ENCODE results near the gene UNC5A.

Gene UNC5A

DNA sequence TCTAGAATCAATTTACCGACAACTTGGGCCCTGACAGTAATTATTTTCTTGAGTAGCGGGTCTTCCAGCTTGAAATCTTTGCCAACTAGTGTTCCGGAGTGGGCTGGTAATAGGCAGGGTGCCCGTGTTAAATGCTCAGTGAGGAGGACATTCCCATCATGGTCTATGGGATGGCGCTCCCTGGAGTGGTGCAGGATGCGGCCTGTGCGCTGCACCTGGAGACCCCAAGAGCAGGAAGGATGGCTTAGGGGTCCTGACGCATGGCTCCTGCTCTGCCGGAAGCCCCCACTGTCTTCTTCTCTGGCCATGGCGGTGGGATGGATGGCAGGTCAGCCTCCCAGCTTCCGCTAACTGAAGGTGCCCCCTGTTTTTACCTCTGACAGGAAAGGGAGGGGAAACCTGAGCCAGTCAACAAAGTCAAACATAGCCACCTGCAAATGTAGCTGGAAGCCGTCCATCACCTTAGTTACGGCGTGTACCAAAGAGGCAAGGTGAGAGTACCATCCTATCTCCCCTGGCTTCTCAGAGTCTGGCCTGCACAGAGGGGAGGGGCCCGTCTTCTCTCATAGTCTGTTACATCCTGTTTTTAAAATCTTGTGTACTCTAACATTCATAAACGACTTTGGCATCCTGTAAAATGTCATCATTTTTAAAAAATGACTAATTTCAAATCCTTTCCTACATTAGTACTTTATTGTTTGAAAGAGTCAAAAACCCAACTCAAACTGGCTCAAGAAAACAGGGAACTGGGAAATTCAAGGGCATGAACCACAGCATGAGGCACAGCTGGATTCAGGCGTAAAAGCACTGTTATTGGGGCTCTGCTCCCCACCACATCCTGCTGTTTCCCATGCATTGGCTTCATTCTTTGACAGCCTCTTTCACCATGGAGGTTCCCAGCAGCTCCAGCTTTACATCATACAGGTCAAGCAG, 28.5 kb upstream of the UNC5A start:
- no peak for DNase-seq

DNA sequence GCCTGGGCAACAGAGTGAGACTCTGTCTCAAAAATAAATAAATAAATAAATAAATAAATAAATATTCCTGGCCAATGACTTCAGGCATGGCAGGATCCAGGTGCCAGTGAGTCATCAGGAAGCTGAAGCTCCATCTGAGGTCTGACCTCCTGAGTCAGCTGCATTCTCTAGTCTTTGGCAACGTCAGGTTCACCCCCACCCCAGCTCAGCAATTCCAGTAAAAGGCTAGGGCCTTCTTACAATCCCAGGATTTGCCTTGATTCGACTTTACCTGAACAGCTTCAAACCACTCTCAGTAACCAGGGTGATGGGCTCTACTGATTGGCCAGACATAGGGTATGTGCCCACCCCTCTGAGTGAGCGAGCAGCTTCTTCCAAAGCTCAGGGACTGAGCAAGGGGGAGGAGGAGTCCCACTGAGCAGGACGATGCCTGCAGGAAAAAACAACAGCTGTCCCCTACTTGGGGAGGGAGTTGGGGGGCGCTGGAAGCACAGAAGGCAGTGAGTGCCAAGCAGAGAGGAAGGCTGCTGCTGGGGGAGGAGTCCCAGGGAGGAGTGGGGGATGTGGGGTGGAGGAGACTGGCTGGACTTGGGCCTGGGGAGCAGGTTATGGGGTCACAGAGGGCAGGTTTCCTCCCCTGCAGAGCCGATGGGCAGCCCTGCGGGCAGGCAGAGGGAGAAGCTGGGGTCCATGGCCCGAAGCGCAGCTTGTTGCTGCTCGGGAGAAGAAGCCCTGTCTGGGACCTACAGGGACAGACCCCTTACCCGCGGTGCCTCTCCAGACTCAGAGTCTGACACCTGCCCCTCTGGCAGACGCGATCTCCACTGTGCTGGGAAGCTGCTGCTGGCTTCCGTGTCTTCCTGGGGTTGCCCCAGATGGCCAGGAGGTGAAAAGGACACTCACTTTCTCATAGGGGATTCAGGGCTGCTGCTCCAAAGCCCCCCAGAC, 25.9 kb upstream of the UNC5A start:
- DNase-seq = no peak

GRCh38 chr5:176785184-176786145, 24.9 kb upstream of the UNC5A start:
- no peak for DNase-seq

DNA sequence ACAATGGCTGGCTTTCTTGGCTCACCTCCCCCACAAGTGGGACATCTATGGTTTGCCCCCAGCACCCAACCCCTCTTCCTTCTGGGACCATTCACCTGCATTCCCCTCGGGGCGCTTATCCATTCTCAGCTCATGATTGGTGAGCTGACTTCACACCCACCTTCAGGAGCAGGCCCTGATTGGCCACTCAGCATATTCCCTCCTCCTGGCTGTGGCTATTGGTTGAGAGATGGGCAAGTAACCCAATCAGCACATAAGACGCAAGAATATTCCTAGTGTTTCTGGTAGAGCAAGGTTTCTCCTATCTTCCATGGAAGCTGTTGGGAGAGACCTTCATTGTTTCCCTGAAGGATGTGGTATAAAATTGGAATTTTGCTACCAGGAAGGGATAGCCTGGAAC, 22.7 kb upstream of the UNC5A start:
- no peak for DNase-seq

DNA sequence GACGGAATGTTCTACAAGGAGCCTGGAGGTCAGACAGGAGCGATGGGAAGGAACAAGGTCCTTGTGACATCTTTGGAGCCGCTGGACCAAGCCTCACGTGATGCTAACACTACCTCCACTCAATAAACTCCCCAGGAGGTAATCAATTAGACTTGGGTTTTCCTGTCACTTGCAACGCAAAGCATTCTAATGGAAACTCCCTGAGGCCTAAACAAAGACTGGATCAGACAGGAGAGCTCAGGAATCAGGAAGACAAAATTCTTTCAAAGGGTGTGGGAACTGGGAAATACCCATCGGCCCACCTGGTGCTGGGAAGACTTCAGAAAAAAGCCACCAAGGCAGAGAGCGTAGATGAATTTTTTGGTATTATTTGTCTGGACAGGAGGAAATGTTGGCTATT, 22.3 kb upstream of the UNC5A start:
- no peak for DNase-seq

DNA sequence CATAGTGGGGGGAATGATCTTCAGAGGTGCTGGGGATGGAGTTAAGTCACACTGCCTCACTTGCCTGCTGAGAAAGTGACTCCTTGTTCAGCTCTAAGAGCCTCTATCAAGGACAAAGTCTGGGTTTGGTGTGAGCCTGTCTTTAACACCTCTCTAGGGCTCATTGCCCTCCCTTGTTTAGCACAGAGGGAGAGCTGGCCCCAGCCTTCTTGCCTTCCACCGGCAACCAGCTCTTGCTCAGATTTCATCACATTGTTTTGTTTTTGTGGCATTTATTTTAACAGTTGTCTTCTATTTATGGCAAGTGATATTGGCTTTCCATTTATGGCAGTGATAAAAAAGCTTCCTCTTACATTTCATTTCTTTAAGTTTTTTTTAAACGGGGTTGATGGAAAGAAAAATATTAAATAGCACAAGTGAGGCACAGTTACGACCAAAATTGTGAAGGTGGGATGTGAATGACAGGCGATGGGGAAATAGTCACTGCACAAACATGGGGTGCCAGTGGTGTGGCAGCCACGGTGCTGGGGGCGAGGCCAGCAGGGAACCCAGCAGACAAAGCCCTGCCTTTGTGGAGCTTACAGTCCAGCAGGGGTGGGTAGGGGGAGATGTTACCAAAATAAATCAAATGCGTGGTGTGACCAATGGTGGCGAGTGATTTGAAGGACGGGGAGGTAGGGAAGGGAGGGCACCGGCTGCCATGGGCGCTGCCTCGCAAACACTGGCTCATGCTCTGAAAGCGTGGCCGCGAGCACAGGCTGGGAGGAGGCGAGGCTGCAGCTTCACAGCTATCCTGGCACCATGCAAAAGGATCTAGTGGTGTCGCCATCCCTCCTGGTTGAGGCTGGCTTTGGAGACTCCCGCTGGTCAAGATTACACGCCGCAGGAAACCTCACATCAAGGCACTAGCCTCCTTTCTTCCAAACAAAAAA, 21.2 kb upstream of the UNC5A start:
- DNase-seq = no peak

GRCh38 chr5:176789873-176790615, 20.3 kb upstream of the UNC5A start:
- DNase-seq = no peak

DNA sequence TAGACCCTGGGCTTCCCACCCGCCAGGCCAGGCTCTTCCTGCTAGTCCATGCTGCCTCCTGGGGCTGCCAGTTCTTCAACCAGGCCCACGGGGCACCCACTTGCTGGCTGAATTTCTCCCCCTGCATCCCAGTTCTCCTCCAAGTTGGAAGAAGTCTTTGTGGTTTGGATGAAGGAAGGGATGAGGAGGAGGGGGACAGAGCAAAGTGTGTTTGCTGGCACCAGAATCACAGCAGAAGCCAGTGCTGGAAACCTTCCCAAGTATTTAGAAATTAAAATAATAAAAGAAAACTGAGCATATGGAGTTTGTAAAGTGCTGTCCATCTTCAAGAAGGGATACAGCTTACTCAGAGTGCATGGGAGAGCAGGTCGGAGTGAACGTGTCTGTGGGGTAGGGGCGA, 19.4 kb upstream of the UNC5A start:
- DNase-seq = no peak

GRCh38 chr5:176792655-176793342, 17.6 kb upstream of the UNC5A start:
- no peak for DNase-seq

DNA sequence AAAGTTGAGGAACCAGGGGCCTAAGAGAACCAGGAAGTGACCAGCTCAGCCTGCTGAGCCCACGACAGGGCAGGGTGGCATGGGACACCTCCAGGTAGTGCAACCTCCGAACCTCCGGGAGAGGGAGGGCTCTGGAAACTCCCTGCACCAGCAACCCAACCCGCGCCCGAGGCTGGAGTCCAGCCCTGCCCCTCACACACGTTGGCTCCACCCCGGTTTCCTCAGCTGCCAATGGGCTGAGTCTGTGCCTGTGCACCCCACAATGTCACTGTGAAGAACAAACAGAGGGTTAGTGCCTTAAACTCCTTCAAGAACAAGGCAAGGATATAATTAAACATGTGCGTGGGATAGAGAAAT, 17.0 kb upstream of the UNC5A start:
- DNase-seq = no peak

DNA sequence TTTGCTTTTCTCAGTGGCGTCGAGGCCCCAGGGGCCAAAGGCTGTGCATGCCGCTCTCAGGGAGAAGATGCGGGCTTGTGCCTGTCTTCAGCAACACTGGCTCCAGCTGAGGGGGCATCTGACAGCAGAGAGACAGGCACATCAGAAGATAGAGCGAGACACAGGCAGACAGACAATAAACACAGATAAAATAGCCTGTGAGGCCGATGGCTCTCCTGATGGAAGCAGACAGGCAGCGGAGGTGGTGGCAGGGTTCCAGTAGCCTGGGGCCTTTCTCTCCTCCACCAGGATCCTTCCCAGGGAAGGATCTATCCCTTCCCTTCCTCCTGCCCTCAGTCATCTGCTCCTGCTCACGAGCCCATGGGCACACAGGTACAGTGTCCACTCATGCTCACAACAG, 16.6 kb upstream of the UNC5A start:
- DNase-seq = no peak

GRCh38 chr5:176794509-176794908, 15.8 kb upstream of the UNC5A start:
- DNase-seq = no peak

GRCh38 chr5:176796411-176796810, 13.9 kb upstream of the UNC5A start:
- no peak for DNase-seq

DNA sequence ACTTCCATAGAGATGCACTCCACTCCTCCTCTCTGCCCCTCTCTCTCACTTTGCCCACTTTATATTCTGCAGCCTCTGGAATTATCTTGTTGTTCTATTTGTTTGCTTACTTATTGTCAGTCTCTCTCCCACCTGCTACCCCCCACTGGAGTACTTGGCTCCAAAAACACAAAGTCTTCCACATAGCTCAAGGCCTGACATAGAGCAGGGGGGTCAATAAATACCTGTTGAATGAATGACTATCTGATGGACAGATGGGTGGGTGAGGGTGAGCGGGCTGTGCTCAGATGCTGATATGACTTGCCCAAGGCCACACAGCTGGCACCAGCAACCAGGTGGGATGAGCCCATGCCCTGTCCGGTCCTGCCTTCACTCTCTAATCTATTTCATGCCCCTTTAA, 13.4 kb upstream of the UNC5A start:
- no peak for DNase-seq

DNA sequence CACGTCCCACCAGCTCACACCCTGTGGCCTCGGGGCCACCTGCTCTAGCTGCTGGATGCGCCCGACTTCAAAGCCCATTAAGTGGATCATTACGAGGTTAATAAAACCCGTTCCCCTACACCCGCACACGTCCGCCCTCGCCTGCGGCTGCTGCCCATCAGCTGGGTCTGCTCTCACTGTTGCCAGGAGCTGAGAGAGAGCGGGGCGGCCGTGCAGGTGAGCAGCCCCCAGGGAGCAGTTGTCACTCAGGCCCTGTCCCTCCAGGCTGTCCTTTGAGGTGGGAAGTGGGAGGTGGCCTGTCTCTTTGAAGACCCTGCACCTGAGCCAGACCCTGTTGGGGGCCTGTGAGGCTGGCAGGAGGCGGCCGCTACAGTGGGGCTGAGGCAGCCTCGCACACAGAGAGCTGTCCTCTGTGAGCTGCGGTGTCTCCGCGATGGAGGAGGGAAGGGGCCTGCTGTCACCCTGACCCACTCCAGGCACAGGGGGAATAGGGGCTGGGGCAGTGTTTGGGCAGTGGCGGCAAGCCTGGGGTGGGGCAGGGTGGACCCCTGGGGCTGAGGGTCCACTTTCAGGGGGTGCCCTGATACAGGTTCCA, 12.8 kb upstream of the UNC5A start:
- no peak for DNase-seq

DNA sequence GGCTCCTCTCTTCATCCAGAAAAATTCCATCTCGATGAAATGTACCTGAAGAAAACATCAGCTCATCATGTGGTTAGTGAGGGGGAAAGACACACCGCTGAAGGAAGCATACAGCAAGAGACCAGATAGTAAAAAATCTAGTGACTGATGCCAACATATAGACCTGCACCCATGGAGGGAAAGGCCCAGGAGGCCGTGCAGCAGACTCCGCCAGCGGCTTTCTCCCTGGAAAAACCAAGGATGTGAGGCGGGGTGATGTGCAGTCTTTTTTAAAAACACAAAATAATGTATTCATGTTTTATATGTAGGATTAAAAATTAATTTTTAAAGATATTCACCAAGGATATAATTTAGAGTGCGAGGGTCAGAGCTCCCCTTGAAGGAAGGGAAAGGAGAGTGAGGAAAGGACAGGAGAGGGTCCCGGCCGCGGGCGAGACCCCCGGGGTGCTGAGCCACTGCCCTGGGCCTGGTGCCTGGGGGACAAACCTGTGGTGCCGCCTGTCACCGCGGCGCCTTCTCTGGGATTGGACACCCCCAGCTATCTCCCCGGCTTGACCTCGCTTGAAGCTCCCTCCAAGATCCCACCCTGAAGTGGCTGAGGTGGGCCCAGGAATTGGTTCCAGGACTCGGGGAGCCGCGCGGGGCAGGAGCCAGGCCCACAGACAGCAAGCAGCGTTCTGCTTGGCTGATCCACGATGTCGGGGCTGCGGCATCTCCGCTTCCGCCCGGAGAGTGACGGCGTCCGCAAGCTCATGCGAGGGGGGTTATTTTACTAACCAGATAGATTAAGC, 12.1 kb upstream of the UNC5A start:
- no peak for DNase-seq

DNA sequence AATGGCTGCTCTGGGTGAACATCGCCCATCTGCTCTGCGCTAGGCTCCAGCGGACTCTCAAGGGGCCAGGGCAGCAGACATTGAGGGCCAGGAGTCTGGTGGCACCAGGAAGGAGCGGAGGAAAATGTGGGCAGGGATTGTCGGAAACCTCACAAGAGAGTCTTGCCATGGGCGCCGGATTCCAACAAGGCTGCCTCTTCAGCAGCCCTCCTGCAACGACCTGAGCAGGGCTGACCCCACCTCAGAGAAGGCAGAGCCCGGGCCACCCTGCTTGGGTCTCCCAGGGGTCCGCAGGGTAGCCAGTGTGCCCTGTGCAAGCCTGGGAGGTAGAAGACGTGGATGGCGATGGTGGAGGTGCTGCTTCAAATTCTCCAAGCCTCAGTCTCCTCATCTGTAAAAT, 11.4 kb upstream of the UNC5A start:
- DNase-seq = no peak

DNA sequence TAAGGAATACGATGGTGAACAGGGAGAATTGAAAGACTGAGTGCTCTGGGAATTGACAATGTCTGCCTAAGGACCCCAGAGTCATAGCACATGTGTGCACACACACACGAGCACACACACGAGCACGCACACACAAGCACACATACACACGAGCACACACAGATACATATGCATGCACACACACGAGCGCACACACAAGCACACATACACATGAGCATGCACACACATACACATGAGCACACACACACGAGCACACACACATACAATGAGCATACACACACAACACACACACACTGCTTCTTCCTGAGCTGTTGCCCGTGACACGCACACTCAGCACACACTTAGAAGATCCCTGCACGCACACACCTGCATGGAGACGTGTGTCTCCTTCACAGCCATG, 10.9 kb upstream of the UNC5A start:
- no peak for DNase-seq

DNA sequence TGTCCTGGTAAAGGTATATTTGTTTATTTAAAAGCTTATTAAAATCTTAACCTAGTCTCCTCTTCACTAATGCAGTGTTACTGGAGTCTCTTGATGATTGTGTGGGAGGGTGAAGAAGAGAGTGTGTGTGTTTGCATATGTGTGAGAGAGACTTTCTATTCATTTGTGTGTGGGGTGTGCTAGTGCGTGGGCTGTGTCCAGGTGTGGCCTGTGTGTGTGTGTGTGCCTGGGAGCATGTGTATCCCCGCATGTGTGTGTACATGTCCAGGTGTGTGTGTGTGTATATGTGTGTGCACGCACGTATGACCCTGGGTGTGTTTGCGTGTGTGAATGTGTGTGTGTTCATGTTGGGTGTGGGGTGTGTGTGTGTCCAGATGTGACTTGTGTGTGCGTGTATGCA, 10.3 kb upstream of the UNC5A start:
- no peak for DNase-seq

Measured in NCI-H510A (cell line).